HL-60/S4 treated with retinoic acid at 250 ng/mL for 4 days and 3 days (cell line): ENCODE measurements around the gene BRPF1.

Experiments used
- in situ Hi-C: fragments of 300-500 bp; cut with MboI; formaldehyde crosslinking; loops from 2 replicates; pipeline ENCODE4 v1.7.0; 2022; ENCODE audit warnings: low sequenced_read_pairs

The BRPF1 gene

GRCh38 chr3:9732080-9732739 lies 675 bp downstream of the BRPF1 start:
- in situ Hi-C loops: no loop called here

DNA sequence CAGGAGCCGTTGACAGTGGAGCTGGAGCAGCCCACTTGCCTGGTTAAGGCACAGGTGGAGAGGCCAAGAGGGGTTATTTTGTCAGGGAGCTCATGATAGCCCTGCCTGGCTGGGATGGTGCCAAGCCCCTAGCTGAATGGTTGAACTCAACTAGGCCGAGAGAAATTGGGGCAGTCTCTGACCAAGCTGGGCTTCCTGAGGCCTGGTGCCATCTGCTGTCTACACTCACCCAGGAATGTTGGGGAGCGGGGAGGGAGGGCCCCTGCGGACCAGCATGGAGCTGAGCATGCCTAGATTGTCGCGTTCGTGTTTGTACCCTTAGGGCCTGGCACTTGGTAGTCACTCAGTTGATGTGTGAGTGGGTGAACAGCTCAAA lies 1.2 kb downstream of the BRPF1 start:
- in situ Hi-C loops: no loop called here

GRCh38 chr3:9736831-9737230 lies 5.3 kb downstream of the BRPF1 start:
- in situ Hi-C loops: no loop called here

DNA sequence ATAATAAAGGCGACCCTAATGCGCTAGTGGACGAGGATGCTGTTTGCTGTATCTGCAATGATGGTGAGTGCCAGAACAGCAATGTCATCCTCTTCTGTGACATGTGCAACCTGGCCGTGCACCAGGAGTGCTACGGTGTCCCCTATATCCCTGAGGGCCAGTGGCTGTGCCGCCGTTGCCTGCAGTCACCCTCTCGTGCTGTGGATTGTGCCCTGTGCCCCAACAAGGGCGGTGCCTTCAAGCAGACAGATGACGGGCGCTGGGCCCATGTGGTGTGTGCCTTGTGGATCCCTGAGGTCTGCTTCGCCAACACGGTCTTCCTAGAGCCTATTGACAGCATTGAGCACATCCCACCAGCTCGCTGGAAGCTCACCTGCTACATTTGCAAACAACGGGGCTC lies 7.6 kb downstream of the BRPF1 start:
- in situ Hi-C loops: no loop called here

DNA sequence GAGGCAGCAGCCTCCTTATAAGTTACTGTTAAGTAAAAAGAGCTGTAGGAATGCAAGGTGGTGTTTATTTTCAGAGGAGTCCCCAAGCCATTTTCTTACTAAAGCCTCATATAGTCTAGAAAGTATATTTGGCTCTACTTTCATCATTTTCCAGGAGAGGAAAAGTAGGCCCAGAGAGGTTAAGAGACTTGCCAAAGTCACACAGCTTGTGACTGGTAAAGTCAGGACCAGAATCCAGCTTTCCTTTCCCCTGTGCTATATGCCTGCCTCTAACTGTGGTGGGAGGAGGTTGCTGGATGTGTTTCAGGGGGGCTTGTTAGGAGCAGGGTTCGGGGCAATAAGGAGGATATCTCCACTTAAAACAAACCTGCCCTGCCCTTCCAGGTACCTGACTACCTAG lies 11.0 kb downstream of the BRPF1 start:
- in situ Hi-C loops: no loop called here

DNA sequence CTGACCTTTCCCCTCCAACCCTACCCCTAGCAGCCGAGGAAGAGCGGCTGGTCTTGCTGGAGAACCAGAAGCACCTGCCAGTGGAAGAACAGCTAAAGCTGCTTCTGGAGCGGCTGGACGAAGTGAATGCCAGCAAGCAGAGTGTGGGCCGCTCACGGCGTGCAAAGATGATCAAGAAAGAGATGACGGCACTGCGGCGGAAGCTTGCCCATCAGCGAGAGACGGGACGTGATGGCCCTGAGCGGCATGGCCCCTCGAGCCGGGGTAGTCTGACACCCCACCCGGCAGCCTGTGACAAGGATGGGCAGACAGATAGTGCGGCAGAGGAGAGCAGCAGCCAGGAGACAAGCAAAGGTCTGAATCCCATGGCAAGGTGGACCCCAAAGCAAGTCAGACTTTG lies 12.0 kb downstream of the BRPF1 start:
- in situ Hi-C loops: no loop called here

- in situ Hi-C loops: no loop called here
Observed at GRCh38 chr3:9744162-9744561, 12.6 kb downstream of the BRPF1 start.

GRCh38 chr3:9745521-9745920 lies 14.0 kb downstream of the BRPF1 start:
- in situ Hi-C loops: no loop called here

- in situ Hi-C loops: no loop called here
Observed at GRCh38 chr3:9746330-9746729, 14.8 kb downstream of the BRPF1 start.

DNA sequence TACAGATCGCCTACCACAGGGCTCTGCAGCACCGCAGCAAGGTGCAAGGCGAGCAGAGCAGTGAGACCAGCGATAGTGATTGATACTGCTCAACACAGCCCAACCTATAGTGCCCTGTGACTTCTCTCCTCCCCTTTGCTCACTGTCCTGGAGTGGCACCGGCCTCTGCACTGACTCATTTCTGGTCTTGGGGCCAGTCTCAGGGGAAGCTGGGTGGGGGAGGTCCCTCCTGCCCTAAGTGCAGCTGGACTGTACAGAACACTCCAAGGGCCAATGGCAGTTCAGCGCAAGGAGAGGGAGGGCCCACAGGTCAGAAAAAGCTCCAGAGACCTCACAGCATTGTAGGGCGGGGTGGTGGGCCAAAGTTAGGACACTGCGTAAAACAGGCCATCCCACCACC lies 15.7 kb downstream of the BRPF1 start:
- in situ Hi-C loops: no loop called here

DNA sequence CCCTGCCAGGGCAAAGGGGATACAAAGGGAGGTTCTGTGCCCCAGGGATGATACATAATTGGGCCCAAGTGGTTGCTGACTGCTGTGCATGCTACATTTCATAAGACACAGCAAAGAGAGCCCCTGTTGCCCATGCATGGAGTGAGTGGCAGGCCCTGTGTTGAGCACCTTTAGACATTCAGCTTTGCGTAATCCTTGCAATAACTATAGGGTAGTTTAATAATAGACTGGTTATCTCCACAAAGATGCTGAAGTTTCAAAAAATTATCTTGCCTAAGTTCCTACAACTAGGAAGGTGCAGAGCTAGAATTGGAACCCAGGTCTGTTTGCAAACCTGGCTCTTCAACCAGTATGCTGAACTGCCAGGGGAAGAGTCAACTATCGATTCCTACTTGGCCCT lies 16.5 kb downstream of the BRPF1 start:
- in situ Hi-C loops: no loop called here

GRCh38 chr3:9749296-9749644 lies 17.7 kb downstream of the BRPF1 start:
- in situ Hi-C loops: no loop called here

DNA sequence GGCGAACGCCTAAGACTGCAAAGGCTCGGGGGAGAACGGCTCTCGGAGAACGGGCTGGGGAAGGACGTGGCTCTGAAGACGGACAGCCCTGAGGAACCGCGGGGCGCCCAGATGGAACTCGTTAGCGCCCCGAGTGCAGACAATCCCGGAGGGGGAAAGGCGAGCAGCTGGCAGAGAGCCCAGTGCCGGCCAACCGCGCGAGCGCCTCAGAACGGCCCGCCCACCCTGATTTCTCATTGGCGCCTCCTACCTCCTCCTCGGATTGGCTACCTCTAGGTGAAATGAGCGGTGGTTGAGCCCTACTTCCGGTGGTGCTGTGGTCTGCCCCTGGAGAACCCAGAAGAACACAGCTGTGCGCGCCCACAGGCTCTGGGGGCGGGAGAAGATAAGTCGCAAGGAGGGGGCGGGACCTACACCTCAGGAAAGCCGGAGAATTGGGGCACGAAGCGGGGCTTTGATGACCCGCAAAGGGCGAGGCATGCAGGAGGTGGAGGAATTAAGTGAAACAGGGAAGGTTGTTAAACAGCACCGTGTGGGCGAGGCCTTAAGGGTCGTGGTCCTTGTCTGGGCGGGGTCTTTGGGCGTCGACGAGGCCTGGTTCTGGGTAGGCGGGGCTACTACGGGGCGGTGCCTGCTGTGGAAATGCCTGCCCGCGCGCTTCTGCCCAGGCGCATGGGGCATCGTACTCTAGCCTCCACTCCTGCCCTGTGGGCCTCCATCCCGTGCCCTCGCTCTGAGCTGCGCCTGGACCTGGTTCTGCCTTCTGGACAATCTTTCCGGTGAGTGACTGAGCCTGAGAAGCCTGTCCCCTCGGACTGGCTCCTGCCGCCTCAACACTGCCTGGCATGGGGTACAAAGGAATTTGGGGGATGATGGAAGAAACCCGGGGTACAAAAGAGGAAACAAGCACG lies 18.4 kb downstream of the BRPF1 start, which contains the start of gene OGG1:
OGG1 (plus strand) TSS at position 308 of the 911 bp plus-strand sequence; CDS start at position 643, 335 bp downstream.
- in situ Hi-C loops: no loop called here

GRCh38 chr3:9750556-9751411 lies 19.2 kb downstream of the BRPF1 start:
- in situ Hi-C loops: no loop called here

DNA sequence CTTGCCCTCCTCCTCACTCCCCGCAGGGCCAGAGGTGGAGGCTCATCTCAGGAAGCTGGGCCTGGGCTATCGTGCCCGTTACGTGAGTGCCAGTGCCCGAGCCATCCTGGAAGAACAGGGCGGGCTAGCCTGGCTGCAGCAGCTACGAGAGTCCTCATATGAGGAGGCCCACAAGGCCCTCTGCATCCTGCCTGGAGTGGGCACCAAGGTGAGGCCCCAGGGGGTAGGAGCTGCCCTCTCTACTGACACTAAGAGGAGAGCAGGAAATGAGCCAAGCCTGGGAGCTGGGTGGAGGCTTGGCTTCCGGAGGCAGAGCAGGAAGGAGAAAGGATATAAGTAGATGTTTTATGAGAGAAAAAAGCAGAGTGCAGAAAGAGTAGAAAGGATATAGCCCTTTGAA lies 23.1 kb downstream of the BRPF1 start:
- in situ Hi-C loops: no loop called here

GRCh38 chr3:9757427-9757826 lies 25.9 kb downstream of the BRPF1 start:
- in situ Hi-C loops: no loop called here

DNA sequence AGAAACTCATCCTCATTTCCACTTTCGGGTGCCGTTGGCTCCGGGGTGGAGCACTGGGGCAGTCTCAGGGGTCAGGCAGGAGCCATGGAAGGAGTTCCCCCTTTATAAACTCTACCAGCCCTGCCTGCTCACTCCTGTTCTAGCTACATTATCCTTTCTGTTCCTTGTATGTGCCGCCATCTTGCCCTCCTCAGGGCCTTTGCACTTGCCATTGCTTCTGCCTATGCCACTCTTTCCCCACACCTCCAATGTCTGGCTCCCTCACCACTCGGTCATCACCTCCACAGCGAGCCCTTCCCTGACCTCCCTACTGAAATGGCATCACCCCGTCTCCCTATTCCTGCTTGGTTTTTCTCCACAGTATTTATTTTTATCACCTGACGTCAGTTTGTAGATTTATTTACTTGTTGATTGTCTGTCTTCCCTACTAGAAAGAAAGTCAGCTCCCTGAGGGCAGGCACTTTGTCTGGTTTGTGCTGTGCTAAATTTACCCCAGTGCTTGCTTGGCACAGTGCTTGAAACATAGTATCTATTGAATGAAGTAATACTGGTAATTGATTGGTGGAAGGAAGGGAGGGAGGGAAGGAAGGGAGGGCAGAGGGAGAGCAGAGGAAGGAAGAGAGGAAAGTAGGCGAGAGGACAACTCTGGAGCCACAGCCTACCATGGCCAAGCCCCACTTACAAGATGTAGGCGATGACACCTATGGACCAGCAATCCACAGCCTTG lies 29.4 kb downstream of the BRPF1 start:
- in situ Hi-C loops: no loop called here

GRCh38 chr3:9761919-9762318 lies 30.4 kb downstream of the BRPF1 start:
- in situ Hi-C loops: no loop called here

GRCh38 chr3:9762871-9763270 lies 31.3 kb downstream of the BRPF1 start:
- in situ Hi-C loops: no loop called here

DNA sequence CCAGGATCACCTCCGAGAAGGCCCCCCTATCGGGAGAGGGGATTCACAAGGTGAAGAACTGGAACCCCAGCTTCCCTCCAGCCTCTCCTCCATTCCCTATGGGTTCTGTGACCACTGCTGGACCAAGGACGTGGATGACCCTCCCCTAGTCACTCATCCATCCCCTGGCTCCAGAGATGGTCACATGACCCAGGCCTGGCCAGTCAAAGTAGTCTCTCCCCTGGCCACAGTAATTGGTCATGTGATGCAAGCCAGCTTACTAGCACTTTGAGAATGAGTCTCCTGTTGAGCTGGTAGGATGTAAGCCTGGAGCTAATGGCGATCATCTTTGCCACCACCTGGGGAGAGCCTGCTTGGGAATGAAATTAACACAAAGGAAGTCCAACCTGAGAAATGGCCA lies 34.3 kb downstream of the BRPF1 start:
- in situ Hi-C loops: no loop called here

- in situ Hi-C loops: no loop called here
Observed at GRCh38 chr3:9767418-9767817, 35.9 kb downstream of the BRPF1 start.
